IMR-90 (cell line): Measurements from ENCODE around the gene AMBRA1.

Experiments used
- BHLHE40 ChIP-seq: fragments of 150-350 bp; IDR thresholded peaks from 2 replicates; pipeline ENCODE4 v1.6.1; 2016; ENCODE audit warnings: mild to moderate bottlenecking, low read depth, low read length
- CEBPB ChIP-seq: IDR thresholded peaks from 2 replicates; pipeline ENCODE4 v1.6.1; 2012; ENCODE audit warnings: low read depth, low read length, improper control_type of control experiment
- CHD1 ChIP-seq: IDR thresholded peaks from 2 replicates; pipeline ENCODE4 v1.6.1; 2012; ENCODE audit warnings: low read depth, low read length, improper control_type of control experiment
- CTCF ChIP-seq: conservative IDR thresholded peaks from 2 replicates; pipeline ENCODE4 v1.5.1; 2012; ENCODE audit warnings: mild to moderate bottlenecking, low read depth, low read length, improper control_type of control experiment
- ELK1 ChIP-seq: fragments of 150-350 bp; IDR thresholded peaks from 2 replicates; pipeline ENCODE4 v1.6.1; 2016; ENCODE audit warnings: low read depth, mild to moderate bottlenecking, low read length, moderate library complexity, borderline replicate concordance
- MAFK ChIP-seq: IDR thresholded peaks from 2 replicates; pipeline ENCODE4 v1.6.1; 2012; ENCODE audit warnings: low read depth, low read length, improper control_type of control experiment
- MAZ ChIP-seq: IDR thresholded peaks from 2 replicates; pipeline ENCODE4 v1.6.1; 2012; ENCODE audit warnings: low read depth, mild to moderate bottlenecking, low read length, improper control_type of control experiment, moderate library complexity, borderline replicate concordance
- NFE2L2 ChIP-seq: fragments of 150-350 bp; IDR thresholded peaks from 2 replicates; pipeline ENCODE4 v1.6.1; 2016; ENCODE audit warnings: low read depth, mild to moderate bottlenecking, low read length
- POLR2A ChIP-seq: IDR thresholded peaks from 2 replicates; pipeline ENCODE4 v1.6.1; 2012; ENCODE audit warnings: mild to moderate bottlenecking, low read depth, low read length
- RAD21 ChIP-seq: IDR thresholded peaks from 2 replicates; pipeline ENCODE4 v1.6.1; 2012; ENCODE audit warnings: low read length, improper control_type of control experiment
- RCOR1 ChIP-seq: IDR thresholded peaks from 2 replicates; pipeline ENCODE4 v1.6.1; 2012; ENCODE audit warnings: mild to moderate bottlenecking, low read length, improper control_type of control experiment; ENCODE audit not compliant: insufficient replicate concordance
- RFX5 ChIP-seq: IDR thresholded peaks from 2 replicates; pipeline ENCODE4 v1.8.0; 2012; ENCODE audit warnings: low read depth, mild to moderate bottlenecking, low read length, moderate library complexity
- SMC3 ChIP-seq: fragments of 150-350 bp; IDR thresholded peaks from 2 replicates; pipeline ENCODE4 v1.6.1; 2016; ENCODE audit warnings: low read depth, mild to moderate bottlenecking, antibody characterized with exemption, low read length, moderate library complexity
- USF2 ChIP-seq: fragments of 150-350 bp; IDR thresholded peaks from 2 replicates; pipeline ENCODE4 v1.6.1; 2017; ENCODE audit warnings: mild to moderate bottlenecking, antibody characterized with exemption, low read length, low read depth

DNA sequence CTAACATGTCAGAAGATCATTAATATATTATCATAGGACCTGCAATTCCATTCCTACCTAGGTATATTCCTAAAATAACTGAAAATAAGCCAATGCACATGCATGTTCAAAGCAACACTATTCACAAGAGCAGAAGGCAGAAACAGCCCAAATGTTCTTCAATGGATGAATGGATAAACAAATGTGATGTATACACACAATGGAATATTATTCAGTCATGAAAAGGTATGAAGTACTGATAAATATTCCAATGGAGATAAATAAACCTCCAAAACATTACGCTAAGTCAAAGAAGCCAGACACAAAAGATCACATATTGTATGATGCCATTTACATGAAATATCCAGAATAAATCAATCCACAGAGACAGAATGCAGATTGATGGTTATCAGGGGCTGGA lies 16.8 kb downstream of the AMBRA1 start:
- TF ChIP-seq CTCF (no peak), USF2 (no peak), BHLHE40 (no peak), RCOR1 (no peak), RAD21 (no peak), POLR2A (no peak), MAFK (no peak), SMC3 (no peak), RFX5 (no peak), CEBPB (no peak), NFE2L2 (no peak), CHD1 (no peak), MAZ (no peak), ELK1 (no peak)
